HCEC 1CT (cell line): ENCODE measurements around the gene GNS.
A peak's percentile ranks its signal among the peaks of the same experiment; 100 is the strongest.

Source experiments
- DNase-seq: peaks from one replicate; pipeline ENCODE4 v3.0.0-alpha.2; 2017

Gene GNS

DNA sequence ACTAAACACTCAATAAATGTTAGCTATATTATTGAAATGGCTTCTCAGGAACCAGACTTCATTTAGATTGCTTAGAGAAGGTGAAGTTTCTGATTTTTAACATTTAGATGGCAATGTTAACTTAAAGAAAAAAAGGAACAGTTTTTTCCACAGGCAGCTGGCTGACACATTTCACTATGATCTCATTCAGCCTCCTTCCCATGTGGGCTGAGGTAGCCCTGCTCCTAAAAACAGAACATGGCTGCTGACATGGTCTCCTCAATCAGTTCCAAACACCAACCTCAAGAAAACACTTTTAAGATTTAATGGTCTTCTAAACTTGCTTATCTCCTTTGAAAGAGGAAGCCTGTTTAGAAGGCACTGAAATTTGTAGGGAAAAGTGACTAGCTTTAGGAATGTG is 23.8 kb downstream of the GNS start:
- DNase-seq: no peak

DNA sequence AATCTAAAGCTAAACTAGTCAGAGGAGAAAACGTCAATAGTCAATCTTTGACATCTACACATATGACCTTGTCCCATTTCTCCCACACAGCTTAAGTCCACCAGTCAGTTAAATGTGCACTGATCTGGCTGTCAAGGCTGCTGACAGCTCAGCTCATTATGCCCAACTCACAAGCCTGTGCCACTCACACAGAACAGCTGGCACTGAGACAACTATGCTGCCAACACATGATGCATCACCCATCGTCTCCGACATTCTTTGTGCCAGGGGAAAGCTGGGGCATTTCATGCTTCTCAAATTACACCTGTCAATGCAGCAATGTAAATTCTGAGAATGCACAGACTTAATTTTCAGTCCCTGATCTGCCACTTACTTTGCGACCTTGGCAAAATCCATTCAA is 25.3 kb downstream of the GNS start:
- DNase-seq: peak; percentile 24

DNA sequence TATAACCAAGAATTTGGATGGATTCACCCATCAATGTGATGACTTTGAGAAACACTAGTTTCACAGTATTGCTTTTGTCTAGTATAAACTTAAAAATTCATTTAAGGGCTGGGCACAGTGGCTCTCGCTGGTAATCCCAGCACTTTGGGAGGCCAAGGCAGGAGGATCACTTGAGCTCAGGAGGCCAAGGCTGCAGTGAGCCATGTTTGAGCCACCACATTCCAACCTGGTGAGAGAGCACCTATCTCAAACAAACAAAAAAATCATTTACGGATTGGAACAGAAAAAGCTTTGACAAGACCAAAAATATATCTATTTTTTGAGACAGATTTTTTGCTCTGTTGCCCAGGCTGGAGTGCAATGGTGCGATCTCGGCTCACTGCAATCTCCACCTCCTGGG is 27.5 kb downstream of the GNS start:
- DNase-seq: no peak

DNA sequence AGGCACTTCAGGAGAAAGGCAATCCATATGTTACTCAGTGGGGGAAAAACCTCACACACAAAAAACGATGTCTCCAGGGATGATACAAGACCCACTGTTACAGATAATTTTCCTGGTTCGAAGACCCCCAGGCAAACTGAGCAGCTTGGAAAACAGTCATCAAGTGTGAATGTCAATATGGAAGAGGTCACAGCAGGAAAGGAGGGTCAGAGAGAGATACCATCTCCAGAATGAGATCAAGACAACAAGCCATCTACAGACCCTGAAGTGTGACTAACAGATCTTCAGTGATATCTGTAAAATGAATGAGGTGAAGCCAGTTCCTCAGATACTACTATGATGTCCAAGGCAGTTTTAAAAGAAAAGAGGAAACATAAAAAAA is 28.6 kb downstream of the GNS start:
- DNase-seq: no peak

DNA sequence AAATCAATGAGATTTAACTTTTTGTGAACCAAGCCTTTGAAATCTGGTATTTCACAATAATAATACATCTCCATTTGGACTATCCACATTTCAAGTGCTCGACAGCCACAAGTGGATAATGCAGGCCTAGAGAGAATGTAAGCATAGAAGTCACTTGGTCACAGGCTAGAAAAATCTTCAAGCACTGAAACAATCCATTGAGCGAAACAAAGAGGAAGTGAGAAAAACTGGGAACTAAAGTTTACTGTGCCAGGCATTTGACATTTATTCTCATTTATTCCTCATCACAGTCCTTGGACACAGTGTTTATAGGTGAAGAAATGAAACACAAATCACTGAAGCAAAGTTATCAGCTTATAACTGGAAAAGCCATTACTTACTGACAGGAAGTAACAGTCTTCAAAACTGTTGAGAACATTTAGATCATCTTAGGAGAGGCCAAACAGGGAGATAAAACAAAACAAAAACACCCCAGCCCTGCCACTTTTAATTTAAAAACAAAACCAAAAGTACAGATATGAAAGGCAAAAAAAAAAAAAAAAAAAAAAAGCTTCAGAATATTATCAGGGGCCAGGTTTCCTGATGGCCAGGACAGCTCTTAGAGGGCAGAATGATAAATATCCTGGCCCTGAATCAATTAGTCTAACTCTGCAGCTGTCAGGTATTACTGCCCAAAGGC is 29.2 kb downstream of the GNS start:
- DNase-seq: no peak

DNA sequence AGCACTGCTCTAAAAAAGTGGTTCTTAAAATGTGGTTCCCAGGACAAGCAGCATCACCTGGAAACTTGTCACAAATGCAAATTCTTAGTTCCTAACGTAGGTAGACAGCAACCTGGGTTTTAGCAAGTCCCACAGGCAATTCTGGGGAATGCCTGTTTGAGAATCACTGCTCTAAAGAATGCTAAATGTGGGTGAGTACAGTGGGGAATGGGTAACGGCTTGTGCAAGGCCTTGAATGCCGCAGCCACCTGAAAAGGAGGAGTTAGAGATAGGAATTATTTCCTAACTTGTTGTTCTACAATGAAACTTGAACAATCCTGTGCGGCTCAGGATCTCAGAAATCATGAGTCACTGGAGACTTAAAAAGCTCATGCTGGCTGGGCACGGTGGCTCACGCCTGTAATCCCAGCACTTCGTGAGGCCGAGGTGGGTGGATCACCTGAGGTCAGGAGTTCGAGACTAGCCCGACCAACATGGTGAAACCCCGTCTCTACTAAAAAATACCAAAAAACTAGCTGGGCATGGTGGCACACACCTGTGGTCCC is 34.9 kb downstream of the GNS start:
- no peak for DNase-seq

DNA sequence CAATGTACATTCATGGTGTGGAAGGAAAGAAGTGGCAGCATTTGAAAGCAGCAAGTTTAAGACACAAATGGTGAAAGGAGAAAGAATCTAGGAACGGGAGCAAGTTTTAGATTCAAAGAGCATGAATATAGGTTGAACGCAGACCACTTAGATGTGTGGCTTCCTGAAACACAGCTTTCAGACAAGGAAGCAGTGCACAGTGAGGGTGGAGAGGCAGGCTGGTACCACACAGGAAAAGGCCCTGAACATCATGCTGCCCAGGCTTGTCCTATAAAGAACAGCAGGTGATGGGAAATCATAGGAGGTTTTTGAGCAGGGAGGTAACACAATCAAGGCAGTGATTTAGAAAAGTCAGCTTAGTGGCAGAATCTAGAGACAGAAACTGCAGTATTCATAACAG is 35.6 kb downstream of the GNS start:
- DNase-seq: no peak

DNA sequence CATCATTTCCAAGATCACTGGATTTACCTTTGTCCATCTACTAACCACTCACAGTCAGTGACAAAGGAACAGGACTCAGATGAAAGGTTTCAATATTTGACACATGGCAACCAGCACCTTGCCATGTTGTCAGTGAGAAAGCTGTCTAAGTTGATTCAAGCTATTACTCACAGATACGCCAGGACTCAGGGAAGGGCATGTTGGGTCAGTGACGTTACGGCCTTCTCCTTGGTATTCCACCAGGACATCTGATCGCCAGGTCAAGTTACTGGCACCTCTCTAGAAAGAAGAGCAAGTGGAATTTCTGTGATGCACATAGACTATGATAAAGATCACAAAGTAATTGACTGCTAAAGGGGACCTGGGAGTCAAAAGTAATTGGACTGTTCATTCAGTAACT is 36.4 kb downstream of the GNS start:
- DNase-seq: no peak

DNA sequence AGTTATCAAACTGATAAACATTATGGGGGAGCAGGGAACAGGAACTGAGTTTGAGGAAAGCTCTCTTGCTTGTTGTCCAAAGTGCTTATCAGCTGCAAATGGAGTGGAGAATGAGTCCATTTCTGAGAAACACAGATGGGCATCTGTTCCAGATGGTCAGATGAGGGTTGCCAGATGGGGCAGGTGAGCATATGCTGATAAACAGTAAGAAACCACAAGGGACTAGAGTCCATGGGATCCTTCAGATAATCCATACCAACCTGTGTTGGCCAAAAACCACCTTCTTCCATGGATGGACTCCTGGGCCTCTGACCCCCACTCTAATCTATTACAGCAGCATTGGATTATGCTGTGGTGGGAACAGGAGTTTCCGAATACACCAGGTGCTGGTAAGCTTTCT is 38.3 kb downstream of the GNS start:
- no peak for DNase-seq

DNA sequence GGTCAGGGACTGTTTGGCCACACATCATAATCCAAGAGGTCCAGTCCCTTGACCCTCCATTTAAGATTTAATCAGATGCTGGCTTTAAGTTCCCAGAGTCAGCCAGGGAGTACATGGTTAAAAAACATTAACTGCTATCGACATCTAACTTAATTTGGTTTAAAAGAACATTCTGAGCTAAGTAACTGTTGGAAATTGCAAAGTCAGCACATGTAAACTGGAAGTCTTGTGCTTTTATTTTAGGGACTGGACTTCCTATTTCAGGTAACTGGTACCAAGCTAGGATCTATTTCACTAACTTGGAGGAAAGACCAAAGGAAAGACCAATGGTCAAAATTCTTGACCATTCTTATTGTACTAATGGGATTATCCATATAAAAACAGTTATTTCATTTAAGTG is 40.6 kb downstream of the GNS start:
- DNase-seq: no peak

DNA sequence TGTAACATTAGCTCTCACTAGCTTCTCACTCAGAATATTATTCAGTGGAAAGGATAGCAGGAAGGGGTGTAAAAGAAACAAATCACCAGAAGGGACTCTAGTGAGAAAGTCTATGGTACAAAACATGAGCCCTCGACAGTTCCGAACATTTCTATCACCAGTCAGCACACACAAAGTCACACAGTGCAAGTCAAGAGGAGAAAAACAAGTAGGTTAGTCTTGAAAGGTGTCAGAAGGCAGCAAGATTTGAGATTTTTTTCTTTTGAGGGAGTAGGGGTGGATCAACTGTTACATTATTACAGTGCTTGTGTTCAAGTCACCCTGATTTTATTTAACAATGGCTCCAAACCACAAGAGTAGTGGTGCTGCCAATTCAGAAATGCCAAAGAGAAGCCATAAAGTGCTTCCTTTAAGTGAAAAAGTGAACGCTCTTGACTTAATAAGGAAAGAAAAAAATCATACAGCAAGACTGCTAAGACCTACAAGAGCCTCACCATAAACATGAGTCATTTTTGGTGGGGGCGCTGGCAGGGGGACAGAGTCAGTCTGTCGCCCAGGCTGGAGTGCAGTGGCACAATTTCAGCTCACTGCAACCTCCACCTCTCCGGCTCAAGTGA is 42.3 kb downstream of the GNS start:
- DNase-seq: no peak

DNA sequence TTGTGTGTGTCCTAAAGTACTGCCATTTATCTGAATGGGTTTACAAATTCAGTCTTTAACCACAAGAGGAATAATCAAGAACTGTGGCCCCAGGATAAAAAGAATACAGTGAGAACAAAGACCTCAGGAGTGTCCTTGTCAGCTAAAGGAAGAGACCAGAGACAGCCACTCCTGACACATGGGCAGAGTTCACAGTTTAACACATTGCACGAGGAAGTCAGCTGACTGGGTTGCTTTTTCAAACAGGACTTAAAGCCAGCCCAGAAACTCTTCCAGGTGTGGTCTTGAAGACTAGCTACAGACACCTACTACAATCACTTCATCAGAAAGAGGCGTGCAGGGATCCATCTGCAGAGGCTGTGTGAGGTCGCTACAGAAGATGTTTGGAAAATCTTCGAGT is 42.8 kb downstream of the GNS start:
- no peak for DNase-seq

DNA sequence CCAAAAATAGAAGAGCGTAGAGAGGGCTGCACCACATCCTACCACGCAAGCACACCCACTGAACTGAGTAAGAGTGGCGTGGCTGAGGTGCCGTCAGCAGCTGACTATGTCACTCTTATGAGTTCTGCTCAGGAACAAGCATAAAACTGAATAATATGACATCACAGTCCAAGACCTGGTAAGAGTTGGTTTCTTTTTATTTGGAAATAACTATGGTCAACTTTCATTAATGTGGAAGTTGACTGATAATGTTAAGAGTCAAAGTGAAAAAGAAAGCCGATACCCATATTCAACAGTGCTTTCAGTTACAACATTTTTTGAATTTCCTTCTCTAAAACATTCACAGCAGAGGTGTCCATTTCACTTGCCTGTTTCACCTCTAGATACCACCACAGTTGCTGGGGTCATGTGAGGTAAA is 44.6 kb downstream of the GNS start:
- DNase-seq: no peak

DNA sequence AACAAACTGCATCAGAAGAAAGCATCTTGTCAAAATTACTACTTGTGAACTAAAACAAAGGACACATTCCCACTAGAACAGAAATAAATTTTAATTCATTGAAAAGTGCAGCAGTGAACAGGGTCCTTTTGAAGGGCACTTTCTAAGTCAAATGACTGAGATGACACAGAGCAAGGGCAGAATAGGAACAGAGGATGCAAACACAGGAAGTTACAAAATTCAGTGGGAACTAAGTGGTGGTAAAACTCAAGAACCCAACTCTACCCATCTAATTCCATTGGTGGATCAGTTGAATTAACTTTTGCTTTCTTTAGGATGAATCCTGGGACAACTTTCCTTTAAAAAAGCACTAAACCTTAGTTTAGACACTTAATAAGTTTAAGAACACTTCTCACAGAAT is 45.8 kb downstream of the GNS start:
- no peak for DNase-seq

DNA sequence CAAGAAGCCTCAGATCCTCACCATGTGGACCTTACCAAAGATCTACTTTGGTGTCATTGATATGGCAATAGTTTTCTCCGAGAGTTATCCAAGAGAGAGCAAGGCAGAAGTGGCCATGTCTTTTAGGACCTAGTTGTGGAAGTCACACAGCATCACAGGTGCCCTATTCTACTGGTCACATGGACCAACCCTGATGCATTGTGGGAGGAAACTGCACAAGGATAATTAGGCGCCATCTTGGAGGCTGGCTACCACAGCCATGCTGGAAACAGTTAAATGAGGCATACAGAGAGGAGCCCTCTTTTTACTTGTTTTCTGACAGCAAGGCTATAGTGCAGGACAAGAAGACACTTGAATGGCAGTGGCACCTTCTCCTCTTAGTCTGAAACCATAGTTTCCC is 49.8 kb downstream of the GNS start:
- no peak for DNase-seq

DNA sequence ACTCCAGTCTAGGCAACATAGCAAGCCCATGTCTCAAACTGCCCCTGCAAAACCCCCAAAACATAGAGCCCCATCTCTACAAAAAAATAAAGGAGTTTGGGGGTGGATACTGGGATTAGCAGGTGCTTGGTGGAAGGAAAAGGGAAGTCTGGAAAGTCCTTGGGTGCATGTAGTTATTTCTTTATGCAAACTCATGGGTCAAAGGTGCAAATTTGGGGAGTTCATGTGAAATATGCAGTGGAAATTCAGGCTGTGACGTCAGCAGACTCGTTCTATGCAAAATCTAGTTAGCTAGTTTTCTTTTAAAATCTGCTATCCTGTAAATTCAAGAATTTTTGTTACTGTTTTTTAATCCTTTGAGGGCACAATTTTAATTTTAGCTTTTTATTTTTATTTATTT is 51.3 kb downstream of the GNS start:
- no peak for DNase-seq

DNA sequence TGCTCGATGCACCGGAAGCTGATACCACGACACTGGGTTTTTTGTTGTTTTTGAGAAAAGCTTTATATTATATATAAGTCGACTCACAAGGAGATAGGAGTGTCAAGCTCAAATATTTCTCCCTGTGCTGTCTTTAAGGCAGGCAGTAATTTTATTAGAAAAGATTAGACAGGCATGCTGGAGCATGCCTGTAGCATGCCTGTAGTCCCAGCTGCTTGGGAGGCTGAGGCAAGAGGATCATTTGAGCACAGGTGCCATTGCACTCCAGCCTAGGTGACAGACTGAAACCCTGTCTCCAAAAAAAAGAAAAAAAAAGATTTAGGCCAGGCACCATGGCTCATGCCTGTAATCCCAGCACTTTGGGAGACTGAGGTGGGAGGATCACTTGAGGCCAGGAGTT is 51.8 kb downstream of the GNS start:
- DNase-seq: no peak

DNA sequence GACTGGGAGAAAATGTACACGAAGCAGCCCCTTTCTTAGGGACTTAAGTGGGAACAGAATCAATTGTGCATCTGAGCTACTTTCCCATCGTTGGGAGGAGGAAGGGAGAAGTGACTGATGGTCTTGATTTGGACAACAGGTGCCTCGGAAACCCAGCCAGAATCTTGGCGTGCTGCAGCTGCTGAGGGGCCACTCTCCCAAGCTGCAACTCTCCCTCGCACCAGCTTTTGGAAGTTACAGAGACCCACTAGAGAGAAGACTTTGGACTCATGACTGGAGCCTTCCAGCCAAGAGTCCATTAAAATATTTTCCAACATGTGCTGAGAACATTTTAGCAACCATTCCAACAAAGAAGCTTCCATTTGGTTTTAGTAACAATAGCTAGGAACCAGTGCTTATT is 52.3 kb downstream of the GNS start:
- DNase-seq: no peak

DNA sequence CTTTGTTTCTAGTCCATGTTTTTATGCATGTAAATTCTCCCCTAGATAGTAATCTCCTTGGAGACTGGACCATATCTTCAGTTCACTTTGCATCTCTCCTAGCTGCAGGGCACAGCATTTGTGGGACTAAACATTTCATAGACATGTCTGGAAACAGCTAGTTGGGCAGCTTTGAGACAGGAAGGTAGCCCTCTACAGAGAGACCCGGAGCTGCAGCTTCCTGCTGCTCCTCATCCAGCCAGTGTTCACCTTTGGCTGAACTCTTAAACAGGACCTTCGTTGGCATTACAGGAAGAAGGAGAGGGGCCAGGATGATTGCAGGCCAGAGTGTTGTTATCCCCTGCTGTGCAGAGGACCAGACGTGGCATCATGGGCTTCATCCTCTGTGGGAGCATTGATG is 52.9 kb downstream of the GNS start:
- DNase-seq: no peak

DNA sequence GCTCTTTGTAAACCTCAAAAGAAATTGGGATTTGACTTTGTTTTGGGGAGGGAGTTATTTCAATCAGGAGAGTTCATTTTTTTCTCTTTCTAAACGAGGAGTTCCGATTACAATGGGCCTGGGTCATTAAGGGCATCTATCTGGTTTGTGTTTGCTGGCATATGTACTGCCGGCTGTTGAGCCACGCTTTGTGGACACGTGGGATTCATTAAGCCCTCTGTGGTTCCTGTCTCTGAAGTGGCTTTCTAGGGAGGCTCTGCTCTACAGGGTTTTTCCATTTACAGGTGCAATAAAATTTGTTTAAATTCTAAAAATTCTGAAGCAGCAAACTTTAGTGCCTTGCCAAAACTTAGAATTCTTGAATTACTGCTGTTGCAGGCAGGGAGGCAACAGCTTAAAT is 57.9 kb downstream of the GNS start:
- DNase-seq: no peak

DNA sequence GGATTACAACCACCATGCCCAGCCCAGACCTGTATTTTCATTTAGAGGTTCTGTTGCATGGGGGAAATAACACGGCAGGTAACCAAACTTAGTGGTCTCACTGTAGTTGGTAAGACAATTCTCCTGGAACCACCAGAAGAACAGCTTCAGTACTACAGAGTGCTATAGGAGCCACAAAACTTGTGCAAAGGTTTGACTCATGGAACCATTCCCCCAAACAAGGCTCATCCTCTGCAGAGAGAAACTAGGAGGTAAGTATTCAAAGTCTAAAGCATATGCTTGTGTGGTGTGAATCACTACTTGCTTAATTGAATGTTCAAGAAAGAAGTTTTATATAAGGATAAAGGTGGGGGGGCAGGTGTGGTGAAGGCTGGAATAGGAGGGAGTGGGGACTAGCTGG is 58.7 kb downstream of the GNS start:
- no peak for DNase-seq

DNA sequence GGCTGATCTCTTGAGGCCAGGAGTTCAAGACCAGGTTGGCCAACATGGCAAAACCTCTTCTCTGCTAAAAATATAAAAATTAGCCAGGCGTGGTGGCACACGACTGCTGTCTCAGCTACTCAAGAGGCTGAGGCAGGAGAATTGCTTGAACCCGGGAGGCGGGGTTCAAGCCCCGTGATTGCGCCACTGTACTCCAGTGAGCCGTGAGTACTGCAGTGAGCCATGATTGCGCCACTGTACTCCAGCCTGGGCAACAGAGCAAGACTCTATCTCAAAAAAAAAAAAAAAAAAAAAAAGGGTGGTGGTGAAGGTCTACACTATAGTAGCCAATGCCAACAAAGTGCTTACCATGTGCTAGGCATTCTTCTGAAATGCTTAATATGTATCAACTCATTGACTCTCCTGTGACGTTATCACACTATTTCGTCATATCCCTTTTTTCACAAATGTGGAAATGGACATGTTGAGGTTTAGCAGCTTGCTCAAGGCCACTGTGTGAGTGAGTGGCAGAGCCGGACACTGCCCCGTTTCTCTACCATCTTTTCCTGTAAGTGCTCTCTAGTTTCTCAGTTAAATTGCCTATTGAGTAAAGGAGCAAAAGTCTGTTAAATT is 59.6 kb downstream of the GNS start:
- no peak for DNase-seq

DNA sequence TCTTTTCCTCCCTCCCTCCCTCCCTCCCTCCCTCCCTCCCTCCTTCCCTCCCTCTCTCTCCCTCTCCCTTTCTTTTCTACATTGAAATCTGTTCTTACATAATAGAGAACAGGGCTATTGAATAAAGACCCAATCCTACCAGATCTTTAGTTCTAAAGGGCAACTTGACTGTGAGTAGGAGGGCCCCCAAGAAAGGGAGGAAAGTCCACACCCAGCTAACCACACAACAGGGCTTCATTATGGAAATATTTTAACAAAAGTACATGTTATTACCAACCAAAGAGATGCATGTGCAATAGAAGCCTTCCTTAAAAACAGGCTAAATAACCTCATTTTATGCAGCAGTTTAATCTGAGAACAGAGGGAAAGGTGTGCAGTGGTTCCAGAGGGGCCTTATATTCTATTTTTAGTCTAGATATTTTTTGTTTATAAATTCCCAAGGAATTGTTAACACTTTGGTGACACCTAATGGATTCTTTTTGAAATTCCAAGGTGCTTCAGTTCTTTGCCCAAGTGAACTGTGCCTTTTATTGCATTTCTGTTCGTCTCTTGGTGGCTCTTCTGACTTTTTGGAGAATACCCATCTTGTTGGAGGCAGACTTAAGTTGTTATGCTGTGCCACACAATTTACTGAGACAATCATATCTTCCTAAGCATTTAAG is 63.0 kb downstream of the GNS start:
- DNase-seq: peak; percentile 43

DNA sequence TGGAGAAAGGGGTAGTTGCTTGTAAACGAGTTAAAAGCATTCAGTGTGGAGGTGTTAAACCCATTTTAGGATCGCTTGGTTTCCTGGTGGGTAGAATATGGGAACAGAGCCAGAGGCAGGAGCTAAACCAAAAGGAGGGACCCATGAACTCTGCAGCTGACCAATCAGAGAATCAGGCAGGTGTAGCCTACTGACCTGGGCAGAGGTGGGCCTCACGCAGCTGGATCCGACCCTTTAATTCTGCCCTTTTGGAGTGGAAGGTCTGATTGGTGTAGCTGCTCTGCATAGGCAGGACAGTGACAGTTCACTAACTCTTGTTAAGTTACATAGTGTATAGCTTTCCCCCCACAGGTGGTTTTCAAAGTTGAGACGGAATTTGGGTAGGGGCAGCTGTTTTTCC is 63.7 kb downstream of the GNS start:
- DNase-seq: no peak
